Thoracic aorta (tissue), 2 donors: ENCODE measurements around the gene SLX4. TPM values are rescaled to one million over a fixed set of nuclear protein-coding genes. Genes with fewer than 3 reads are reported as not detected.
A peak's percentile ranks its signal among the peaks of the same experiment; 100 is the strongest.
"Not testable (repeated sequence)": the region's sequence is repeated elsewhere in the genome, so short reads cannot be mapped to it uniquely, and the experiment has no call there.

Experiments
- ATAC-seq: fragments of 150-250 bp; one replicate; pipeline ENCODE4 v1.8.0; 2017; ENCODE audit warnings: low read depth; ENCODE audit not compliant: insufficient number of reproducible peaks, low FRiP score
- DNase-seq: peaks from one replicate; pipeline ENCODE4 v3.0.0-alpha.2; 2020; ENCODE audit warnings: low spot score
- H3K27ac ChIP-seq, 2 donors: fragments of 200-600 bp; sonication (generic); 1 replicate in 1 of 2; 2 replicates in 1 of 2; pipeline ENCODE4 v1.5.1; 2016; ENCODE audit warnings: mild to moderate bottlenecking in 2 of 2, moderate library complexity in 2 of 2
- H3K27me3 ChIP-seq: fragments of 200-600 bp; sonication (generic); replicated peaks from 2 replicates; pipeline ENCODE4 v1.6.0; 2016; ENCODE audit warnings: mild to moderate bottlenecking; ENCODE audit not compliant: insufficient read depth
- H3K36me3 ChIP-seq: fragments of 200-600 bp; sonication (generic); one replicate; pipeline ENCODE4 v1.5.1; 2016
- H3K4me1 ChIP-seq, 2 donors: fragments of 200-600 bp; sonication (generic); 1 replicate in 1 of 2; 2 replicates in 1 of 2; pipeline versions ENCODE4 v1.5.1 to v1.6.0; 2016; ENCODE audit warnings: low read depth in 2 of 2, mild to moderate bottlenecking in 1 of 2; ENCODE audit not compliant: control insufficient read depth in 1 of 2
- H3K4me3 ChIP-seq: fragments of 200-600 bp; sonication (generic); 2 replicates; pipeline ENCODE4 v1.5.1; 2016; ENCODE audit warnings: mild to moderate bottlenecking
- H3K9me3 ChIP-seq: fragments of 200-600 bp; sonication (generic); 2 replicates; pipeline ENCODE4 v1.5.1; 2016
- total RNA-seq, 2 donors: library from RNA; depleted of rRNA; stranded (reverse); fragments of >200 nt; gene quantifications; one replicate each; pipeline versions ENCODE4 v1.1.0 to v1.2.3, GENCODE V29; 2016
- TF ChIP-seq, protein P1 (sequence below): fragments of 200-600 bp; sonication (generic); IDR thresholded peaks from one replicate; pipeline ENCODE4 v1.5.1; 2019; ENCODE audit warnings: antibody characterized with exemption

The SLX4 gene, protein sequence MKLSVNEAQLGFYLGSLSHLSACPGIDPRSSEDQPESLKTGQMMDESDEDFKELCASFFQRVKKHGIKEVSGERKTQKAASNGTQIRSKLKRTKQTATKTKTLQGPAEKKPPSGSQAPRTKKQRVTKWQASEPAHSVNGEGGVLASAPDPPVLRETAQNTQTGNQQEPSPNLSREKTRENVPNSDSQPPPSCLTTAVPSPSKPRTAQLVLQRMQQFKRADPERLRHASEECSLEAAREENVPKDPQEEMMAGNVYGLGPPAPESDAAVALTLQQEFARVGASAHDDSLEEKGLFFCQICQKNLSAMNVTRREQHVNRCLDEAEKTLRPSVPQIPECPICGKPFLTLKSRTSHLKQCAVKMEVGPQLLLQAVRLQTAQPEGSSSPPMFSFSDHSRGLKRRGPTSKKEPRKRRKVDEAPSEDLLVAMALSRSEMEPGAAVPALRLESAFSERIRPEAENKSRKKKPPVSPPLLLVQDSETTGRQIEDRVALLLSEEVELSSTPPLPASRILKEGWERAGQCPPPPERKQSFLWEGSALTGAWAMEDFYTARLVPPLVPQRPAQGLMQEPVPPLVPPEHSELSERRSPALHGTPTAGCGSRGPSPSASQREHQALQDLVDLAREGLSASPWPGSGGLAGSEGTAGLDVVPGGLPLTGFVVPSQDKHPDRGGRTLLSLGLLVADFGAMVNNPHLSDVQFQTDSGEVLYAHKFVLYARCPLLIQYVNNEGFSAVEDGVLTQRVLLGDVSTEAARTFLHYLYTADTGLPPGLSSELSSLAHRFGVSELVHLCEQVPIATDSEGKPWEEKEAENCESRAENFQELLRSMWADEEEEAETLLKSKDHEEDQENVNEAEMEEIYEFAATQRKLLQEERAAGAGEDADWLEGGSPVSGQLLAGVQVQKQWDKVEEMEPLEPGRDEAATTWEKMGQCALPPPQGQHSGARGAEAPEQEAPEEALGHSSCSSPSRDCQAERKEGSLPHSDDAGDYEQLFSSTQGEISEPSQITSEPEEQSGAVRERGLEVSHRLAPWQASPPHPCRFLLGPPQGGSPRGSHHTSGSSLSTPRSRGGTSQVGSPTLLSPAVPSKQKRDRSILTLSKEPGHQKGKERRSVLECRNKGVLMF (N-terminal part only)
- total RNA-seq: 1 to 10 TPM; 6.9 to 7.8 TPM

DNA sequence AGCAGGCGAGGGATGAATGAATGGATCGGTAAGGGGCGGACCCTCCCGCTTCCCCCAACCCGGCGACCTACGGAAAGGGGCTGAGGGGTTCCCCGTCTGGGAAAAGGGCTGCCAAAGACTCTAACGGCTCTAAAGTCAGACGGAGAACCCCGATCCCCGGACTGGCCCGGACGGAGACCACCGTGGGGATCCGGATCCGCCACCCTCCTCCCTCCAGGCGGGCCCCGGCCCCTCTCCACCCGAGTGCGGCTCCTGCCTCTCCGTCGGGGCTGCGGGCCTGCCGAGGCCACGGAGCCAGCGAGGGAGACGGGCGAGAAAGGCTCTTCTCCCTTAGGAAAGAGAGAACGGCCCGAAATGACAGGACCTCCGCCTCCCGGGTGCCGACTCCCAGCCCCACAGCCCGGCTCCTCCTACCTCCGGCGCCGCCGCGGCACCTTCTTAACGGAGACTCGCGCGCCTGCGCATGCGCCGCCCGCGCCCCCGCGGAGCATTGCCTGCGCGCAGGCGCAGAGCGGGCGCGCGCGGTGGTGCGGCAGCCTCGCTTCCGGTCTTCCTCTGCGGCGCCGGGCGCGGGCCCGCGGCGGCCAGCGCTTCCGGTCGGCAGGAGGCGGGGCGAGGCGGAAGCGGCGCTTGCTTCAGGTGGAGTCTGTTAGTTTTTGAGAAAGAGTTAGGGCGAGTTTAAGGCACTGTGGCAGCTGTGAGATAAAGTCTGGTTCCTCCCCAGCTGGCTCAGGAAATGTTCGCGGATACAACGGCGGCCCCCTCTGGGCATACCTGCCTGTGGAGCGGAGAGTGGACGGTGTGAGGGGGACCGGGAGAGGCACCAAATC lies at the start of gene SLX4:
Gene SLX4, minus strand, starts transcription at position 461 of the 830 bp plus-strand sequence. CDS start 2,642 bp downstream, outside the sequence.
- ATAC-seq: peak; percentile 86
- no peaks in the 10 kb centered on the region for H3K27me3 ChIP-seq
- peak within 1 kb of the TSS; percentile 64 to 80 for H3K27ac ChIP-seq

DNA sequence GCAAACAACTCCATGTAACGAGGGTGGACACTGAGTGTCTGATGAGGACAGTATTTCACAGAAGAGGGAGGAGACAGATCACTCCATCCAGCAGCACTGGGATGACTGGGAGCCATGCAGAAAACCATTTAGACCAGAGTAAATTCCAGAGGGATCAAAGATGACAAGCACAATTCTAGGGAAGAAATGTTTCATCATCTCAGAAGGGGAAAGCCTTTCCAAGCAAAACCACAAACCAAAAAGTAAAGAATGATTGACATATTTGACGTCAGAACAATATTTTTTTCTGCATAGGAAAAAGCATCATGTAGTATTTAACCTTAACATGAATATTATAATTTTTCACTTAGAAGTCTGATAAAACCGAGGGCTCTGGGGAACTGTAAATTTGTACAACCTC lies 47.8 kb upstream of the SLX4 start:
- Histone ChIP-seq H3K36me3 (peaks cover 50% of the 10 kb centered on the region), H3K27me3 (no peaks in the 10 kb centered on the region), H3K4me1 (no peaks in the 10 kb centered on the region), H3K9me3 (no peaks in the 10 kb centered on the region), H3K27ac (no peak overlapping the region), H3K4me3 (no peak overlapping the region)
- DNase-seq (no peak), ATAC-seq (no peak)
- TF ChIP-seq, protein P1, sequence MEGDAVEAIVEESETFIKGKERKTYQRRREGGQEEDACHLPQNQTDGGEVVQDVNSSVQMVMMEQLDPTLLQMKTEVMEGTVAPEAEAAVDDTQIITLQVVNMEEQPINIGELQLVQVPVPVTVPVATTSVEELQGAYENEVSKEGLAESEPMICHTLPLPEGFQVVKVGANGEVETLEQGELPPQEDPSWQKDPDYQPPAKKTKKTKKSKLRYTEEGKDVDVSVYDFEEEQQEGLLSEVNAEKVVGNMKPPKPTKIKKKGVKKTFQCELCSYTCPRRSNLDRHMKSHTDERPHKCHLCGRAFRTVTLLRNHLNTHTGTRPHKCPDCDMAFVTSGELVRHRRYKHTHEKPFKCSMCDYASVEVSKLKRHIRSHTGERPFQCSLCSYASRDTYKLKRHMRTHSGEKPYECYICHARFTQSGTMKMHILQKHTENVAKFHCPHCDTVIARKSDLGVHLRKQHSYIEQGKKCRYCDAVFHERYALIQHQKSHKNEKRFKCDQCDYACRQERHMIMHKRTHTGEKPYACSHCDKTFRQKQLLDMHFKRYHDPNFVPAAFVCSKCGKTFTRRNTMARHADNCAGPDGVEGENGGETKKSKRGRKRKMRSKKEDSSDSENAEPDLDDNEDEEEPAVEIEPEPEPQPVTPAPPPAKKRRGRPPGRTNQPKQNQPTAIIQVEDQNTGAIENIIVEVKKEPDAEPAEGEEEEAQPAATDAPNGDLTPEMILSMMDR: no peak

More for the DNA sequence above, at the start of gene SLX4:
- TF ChIP-seq, protein P1: no peak
- no peaks in the 10 kb centered on the region for H3K9me3 ChIP-seq
- no peaks in the 10 kb centered on the region for H3K36me3 ChIP-seq
- H3K4me1 ChIP-seq: peaks cover 13 to 21% of the 10 kb centered on the region in 2 donors
- peak; percentile 43 for DNase-seq
- peak within 1 kb of the TSS; percentile 95 for H3K4me3 ChIP-seq

DNA sequence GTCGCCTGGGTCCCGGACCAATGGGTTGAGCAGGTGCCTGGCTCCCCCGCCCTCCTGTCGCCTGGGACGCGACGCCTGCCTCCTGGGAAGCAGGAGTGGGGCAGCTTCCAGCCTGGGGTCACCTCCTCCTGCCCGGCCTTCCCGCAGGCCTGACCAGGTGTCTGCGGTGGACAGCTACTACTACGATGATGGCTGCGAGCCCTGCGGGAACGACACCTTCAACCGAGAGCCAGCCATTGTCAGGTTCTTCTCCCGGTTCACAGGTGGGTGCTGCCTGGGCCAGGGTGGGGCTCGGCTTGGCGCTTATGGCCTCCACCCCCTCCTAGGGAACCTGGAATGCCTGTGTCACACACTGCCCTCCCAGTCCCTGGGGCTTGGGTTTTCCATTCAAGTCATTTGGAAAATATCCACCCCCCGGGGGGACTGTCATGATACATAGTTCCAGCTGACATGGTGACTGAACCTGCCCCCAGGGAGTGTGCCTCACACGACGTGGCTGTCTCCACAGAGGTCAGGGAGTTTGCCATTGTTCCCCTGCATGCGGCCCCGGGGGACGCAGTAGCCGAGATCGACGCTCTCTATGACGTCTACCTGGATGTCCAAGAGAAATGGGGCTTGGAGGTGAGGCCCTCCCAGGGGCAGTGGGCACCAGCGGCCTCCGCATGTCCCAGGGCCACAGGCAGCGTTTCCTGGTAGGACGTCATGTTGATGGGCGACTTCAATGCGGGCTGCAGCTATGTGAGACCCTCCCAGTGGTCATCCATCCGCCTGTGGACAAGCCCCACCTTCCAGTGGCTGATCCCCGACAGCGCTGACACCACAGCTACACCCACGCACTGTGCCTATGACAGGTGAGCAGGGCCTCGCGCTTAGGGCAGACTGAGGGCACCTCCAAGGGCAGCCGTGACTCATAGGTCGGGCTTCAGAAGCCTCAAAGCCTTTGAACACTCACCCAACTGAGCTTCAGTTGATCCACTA lies 45.4 kb upstream of the SLX4 start:
- no peak for DNase-seq
- TF ChIP-seq, protein P1: no peak
- Histone ChIP-seq H3K27ac (no peak overlapping the region), H3K9me3 (no peaks in the 10 kb centered on the region), H3K4me3 (no peak overlapping the region), H3K27me3 (no peaks in the 10 kb centered on the region), H3K36me3 (peaks cover 38% of the 10 kb centered on the region), H3K4me1 (no peaks in the 10 kb centered on the region)
- no peak for ATAC-seq

DNA sequence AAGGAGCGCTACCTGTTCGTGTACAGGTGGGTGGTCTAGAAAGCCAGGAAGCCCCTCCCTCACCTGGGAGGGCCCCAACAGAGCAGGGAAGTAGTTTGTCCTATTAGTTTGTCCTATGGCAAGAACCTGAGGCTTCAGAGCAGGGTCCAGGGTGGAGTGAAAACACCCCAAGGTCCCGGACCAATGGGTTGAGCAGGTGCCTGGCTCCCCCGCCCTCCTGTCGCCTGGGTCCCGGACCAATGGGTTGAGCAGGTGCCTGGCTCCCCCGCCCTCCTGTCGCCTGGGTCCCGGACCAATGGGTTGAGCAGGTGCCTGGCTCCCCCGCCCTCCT lies 44.7 kb upstream of the SLX4 start:
- H3K4me3 ChIP-seq, DNase-seq, ATAC-seq, H3K27me3 ChIP-seq, H3K4me1 ChIP-seq, H3K9me3 ChIP-seq, H3K27ac ChIP-seq: not testable (repeated sequence)
- H3K36me3 ChIP-seq: peaks cover 38% of the 10 kb centered on the region
